ENCODE results near the gene ALOX15. TPM values are rescaled to one million over a fixed set of nuclear protein-coding genes. Genes with fewer than 3 reads are reported as not detected.

Gene ALOX15
- total RNA-seq, 2 experiments from 2014 or later = 1.8 TPM; not detected in 1

DNA sequence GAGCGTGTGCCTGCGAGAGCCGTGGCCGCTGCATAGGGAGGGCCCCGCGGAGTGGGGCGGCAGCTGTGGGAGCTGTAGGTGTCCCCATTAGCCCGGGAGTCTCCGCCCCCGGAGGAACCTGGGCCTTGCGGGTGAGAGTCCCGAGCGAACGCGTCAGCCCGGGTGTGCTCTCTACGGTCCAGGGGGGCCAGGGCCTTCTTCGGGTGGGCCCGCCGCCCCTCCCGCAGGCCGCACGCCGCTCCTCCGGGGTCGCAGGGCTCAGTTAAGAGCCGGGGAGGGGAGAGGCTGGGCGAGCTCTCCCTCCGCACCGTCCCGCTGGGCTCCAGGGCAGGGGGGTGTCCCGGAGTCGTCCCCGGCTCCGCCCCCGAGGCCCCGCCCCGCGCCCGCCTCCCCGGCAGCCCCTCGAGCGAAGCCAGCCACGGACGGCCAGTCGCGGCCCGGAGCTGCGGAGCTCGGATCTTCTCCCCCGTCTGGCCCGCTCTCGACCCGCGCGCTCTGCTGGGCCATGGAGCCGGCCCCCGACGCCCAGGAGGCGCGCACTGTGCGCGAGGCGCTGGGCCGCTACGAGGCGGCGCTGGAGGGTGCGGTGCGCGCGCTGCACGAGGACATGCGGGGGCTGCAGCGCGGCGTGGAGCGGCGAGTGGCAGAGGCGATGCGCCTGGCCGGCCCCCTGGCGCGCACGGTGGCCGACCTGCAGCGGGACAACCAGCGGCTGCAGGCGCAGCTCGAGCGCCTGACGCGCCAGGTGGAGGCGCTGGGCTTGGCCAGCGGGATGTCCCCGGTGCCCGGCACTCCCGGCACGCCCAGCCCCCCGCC lies 57.2 kb downstream of the ALOX15 start, which contains the start of gene SMTNL2:
TSS of gene SMTNL2 (plus strand) at position 429 of the 816 bp plus-strand sequence. CDS start at position 506, 77 bp downstream.
- H3K4me1 ChIP-seq (ENCODE audit: insufficient read depth, low read length, poor library complexity, severe bottlenecking) = no peaks in the 10 kb centered on the region
- H3K4me2 ChIP-seq (ENCODE audit: low read length) = no peak within 1 kb of the TSS
- ChIA-PET POLR2A (no interaction called here), CTCF (ENCODE audit: unreplicated experiment) (no interaction called here)
- no TSS peak for BruUV-seq (replicated peaks)
- H3K9me3 ChIP-seq (ENCODE audit: low read length) = no peaks in the 10 kb centered on the region
- no peaks in the 10 kb centered on the region for H3K79me2 ChIP-seq (ENCODE audit: insufficient read depth, low read depth, low read length)
- no peaks in the 10 kb centered on the region for H3K36me3 ChIP-seq (ENCODE audit: insufficient read depth, low read length)
- intact Hi-C loops (cut with micrococcal nuclease; ENCODE audit: unreplicated experiment) = no loop called here
- H3K27ac ChIP-seq (ENCODE audit: low read depth, low read length, poor library complexity, severe bottlenecking) = no peak within 1 kb of the TSS
- no peaks in the 10 kb centered on the region for H4K20me1 ChIP-seq (ENCODE audit: insufficient read depth, low read length)
- TF ChIP-seq, protein P1, sequence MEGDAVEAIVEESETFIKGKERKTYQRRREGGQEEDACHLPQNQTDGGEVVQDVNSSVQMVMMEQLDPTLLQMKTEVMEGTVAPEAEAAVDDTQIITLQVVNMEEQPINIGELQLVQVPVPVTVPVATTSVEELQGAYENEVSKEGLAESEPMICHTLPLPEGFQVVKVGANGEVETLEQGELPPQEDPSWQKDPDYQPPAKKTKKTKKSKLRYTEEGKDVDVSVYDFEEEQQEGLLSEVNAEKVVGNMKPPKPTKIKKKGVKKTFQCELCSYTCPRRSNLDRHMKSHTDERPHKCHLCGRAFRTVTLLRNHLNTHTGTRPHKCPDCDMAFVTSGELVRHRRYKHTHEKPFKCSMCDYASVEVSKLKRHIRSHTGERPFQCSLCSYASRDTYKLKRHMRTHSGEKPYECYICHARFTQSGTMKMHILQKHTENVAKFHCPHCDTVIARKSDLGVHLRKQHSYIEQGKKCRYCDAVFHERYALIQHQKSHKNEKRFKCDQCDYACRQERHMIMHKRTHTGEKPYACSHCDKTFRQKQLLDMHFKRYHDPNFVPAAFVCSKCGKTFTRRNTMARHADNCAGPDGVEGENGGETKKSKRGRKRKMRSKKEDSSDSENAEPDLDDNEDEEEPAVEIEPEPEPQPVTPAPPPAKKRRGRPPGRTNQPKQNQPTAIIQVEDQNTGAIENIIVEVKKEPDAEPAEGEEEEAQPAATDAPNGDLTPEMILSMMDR (conservative IDR thresholded peaks at IDR 0.05; ENCODE audit: low read length) = no peak
- TF ChIP-seq EZH2phosphoT487 (IDR thresholded peaks at IDR 0.05; ENCODE audit: borderline replicate concordance, low read depth, low read length) = no peak
- no peak within 1 kb of the TSS for H2AFZ ChIP-seq (ENCODE audit: low read length)
- no peak within 1 kb of the TSS for H3K4me3 ChIP-seq (ENCODE audit: low read depth, low read length, poor library complexity, severe bottlenecking)
- DNase-seq (ENCODE audit: low spot score) = no peak
- no peaks in the 10 kb centered on the region for H3K9me2 ChIP-seq (ENCODE audit: insufficient read depth, low read length)

DNA sequence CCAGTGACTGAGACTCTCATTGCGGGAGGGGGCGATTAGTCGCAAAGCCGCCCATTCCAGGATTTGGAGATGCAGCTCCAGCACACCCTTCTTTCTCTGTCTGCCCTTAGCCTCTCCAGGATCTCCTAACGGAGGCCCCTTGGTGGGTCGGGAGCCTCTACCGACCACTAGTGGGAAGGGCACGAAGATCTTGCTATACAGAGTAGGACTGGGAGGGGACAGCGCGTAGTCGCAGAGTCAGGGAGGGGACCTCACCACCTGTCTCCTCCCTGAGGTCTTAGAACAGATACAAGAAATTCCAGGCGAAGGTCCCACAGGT lies 57.7 kb downstream of the ALOX15 start:
- DNase-seq (ENCODE audit: low spot score) = peak; percentile 11

DNA sequence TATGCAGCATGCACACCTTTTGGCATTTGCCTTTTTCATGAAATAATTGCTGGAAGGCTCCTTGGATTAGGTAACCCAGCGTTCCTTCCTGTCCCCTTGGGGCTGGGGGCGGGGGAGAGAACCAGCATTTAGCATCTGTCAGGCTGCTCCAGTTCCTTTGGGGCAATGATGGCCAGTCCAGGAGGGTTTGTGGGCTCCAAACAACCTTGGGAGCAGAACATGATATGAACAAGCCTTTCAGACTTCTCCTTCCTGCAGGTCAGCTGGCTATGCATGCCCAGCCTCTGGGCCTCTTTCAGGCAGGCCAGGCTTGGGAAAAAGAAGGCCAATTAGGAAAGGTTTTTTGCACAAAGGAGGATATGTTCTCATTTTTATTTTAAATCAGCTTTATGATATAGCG lies 58.3 kb downstream of the ALOX15 start:
- Histone ChIP-seq H3K27ac (ENCODE audit: low read depth, low read length, poor library complexity, severe bottlenecking) (no peak overlapping the region), H3K4me3 (ENCODE audit: low read depth, low read length, poor library complexity, severe bottlenecking) (no peak overlapping the region), H3K4me2 (ENCODE audit: low read length) (no peak overlapping the region), H4K20me1 (ENCODE audit: insufficient read depth, low read length) (no peaks in the 10 kb centered on the region), H3K9me2 (ENCODE audit: insufficient read depth, low read length) (no peaks in the 10 kb centered on the region), H2AFZ (ENCODE audit: low read length) (no peak overlapping the region), H3K79me2 (ENCODE audit: insufficient read depth, low read depth, low read length) (no peaks in the 10 kb centered on the region), H3K36me3 (ENCODE audit: insufficient read depth, low read length) (no peaks in the 10 kb centered on the region), H3K4me1 (ENCODE audit: insufficient read depth, low read length, poor library complexity, severe bottlenecking) (no peaks in the 10 kb centered on the region), H3K9me3 (ENCODE audit: low read length) (no peaks in the 10 kb centered on the region)
- no TSS peak for BruUV-seq (replicated peaks)
- intact Hi-C loops (cut with micrococcal nuclease; ENCODE audit: unreplicated experiment) = no loop called here
- CTCF ChIA-PET (ENCODE audit: unreplicated experiment) = no interaction called here
- no peak for DNase-seq (ENCODE audit: low spot score)
- POLR2A ChIA-PET = no interaction called here
- TF ChIP-seq, protein P1 (conservative IDR thresholded peaks at IDR 0.05; ENCODE audit: low read length) = no peak
- TF ChIP-seq EZH2phosphoT487 (IDR thresholded peaks at IDR 0.05; ENCODE audit: borderline replicate concordance, low read depth, low read length) = no peak

More for the DNA sequence above, 57.7 kb downstream of the ALOX15 start:
- no peaks in the 10 kb centered on the region for H3K36me3 ChIP-seq (ENCODE audit: insufficient read depth, low read length)
- no peak overlapping the region for H3K27ac ChIP-seq (ENCODE audit: low read depth, low read length, poor library complexity, severe bottlenecking)
- H3K9me3 ChIP-seq (ENCODE audit: low read length) = no peaks in the 10 kb centered on the region
- H3K4me3 ChIP-seq (ENCODE audit: low read depth, low read length, poor library complexity, severe bottlenecking) = no peak overlapping the region
- H3K79me2 ChIP-seq (ENCODE audit: insufficient read depth, low read depth, low read length) = no peaks in the 10 kb centered on the region
- POLR2A ChIA-PET = no interaction called here
- H3K4me2 ChIP-seq (ENCODE audit: low read length) = no peak overlapping the region
- no peak for TF ChIP-seq EZH2phosphoT487 (IDR thresholded peaks at IDR 0.05; ENCODE audit: borderline replicate concordance, low read depth, low read length)
- TF ChIP-seq, protein P1 (conservative IDR thresholded peaks at IDR 0.05; ENCODE audit: low read length) = peak; percentile 48
- H2AFZ ChIP-seq (ENCODE audit: low read length) = no peak overlapping the region
- CTCF ChIA-PET (ENCODE audit: unreplicated experiment) = no interaction called here
- H4K20me1 ChIP-seq (ENCODE audit: insufficient read depth, low read length) = no peaks in the 10 kb centered on the region
- H3K4me1 ChIP-seq (ENCODE audit: insufficient read depth, low read length, poor library complexity, severe bottlenecking) = no peaks in the 10 kb centered on the region
- intact Hi-C loops (cut with micrococcal nuclease; ENCODE audit: unreplicated experiment) = no loop called here
- no TSS peak for BruUV-seq (replicated peaks)
- H3K9me2 ChIP-seq (ENCODE audit: insufficient read depth, low read length) = no peaks in the 10 kb centered on the region

All from OCI-LY7 (cell line).